ENCODE measurements around the gene ADAMTS4. TPM values are rescaled to one million over a fixed set of nuclear protein-coding genes. Genes with fewer than 3 reads are reported as not detected.

Gene ADAMTS4
- total RNA-seq, 1 experiment from 2014 or later: 7.0 TPM

DNA sequence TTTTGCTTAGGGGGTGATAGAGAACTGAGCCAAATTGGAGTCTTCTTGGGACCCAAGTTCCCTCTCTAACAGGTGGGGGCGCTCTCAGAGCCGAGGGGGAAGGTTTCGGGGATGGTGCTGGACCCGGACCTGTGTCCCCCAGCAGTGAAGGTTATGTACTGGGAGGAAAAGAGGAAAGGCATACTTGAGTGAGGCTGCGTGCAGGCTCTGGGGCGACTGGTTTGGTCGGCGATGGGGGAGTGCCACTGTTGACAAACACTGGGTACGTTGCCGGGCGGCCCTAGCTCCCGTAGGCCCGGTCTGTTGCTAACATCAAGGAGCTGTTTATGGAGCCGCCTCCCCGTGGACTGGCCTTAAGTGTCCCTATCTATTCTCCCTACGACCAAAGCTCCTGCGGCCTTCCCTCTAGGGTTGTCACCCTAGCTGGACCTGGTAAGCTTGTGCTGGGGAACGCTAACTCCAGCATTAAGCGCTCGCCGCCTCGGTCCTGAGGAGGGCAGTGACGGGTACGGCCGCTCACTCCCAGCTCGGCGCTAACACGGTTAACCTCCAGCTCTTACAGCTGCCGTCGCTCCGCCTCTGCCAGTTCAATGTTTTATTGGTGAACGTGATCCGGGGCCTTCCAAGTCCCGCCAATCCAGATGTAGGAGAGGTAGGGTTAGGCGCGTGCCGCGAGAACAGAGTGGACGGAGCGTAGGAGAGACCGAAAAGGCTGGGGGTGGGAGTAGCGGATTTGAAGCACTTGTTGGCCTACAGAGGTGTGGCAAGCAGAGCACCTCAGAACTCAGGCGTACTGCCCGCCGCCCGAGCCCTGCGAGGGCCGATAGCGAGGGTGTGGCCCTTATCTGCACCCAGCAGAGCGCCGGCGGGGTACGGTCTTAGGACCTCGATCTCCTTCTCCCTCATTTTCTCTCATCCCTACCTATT lies 32.8 kb downstream of the ADAMTS4 start, which contains the start of gene PPOX:
TSS of gene PPOX (plus strand) at position 685 of the 927 bp plus-strand sequence. CDS start 422 bp downstream, outside the sequence.
- Histone ChIP-seq H3K56ac (ENCODE audit: insufficient read length, low read depth, low read length) (no peak within 1 kb of the TSS), H4K8ac (replicated peaks; ENCODE audit: insufficient read length, low read depth, low read length) (no peak within 1 kb of the TSS), H3K27ac (ENCODE audit: insufficient read length, low read depth, low read length) (no peak within 1 kb of the TSS), H3K9ac (ENCODE audit: extremely low read depth, insufficient read length, low read length) (peak within 1 kb of the TSS; percentile 64), H4K5ac (ENCODE audit: insufficient read length, low read depth, low read length) (no peak within 1 kb of the TSS), H2AFZ (ENCODE audit: low read length) (no peak within 1 kb of the TSS), H3K27me3 (ENCODE audit: insufficient read depth, low read length) (no peaks in the 10 kb centered on the region), H3K4me2 (ENCODE audit: insufficient read depth, insufficient read length, low read length) (peak within 1 kb of the TSS; percentile 70), H4K20me1 (ENCODE audit: control insufficient read depth, insufficient read depth, insufficient read length) (no peaks in the 10 kb centered on the region), H2BK120ac (ENCODE audit: low read depth, low read length, poor library complexity, severe bottlenecking) (no peak within 1 kb of the TSS), H2AK5ac (ENCODE audit: insufficient read length, low read length) (no peak within 1 kb of the TSS), H3K4me1 (ENCODE audit: insufficient read depth, low read length) (no peaks in the 10 kb centered on the region), H3K9me3 (ENCODE audit: control insufficient read depth, low read depth, low read length) (no peaks in the 10 kb centered on the region), H3T11ph (ENCODE audit: low read length) (no peak within 1 kb of the TSS), H2BK5ac (ENCODE audit: insufficient read length, low read length) (no peak within 1 kb of the TSS), H3K14ac (ENCODE audit: insufficient read depth, low read length) (peak within 1 kb of the TSS; percentile 32; the same call in 1 of the 2 replicates), H3K23me2 (ENCODE audit: insufficient read length, low read depth, low read length, poor library complexity, severe bottlenecking) (peaks cover 11% of the 10 kb centered on the region), H3K18ac (ENCODE audit: insufficient read length, low read depth, low read length) (peak within 1 kb of the TSS; percentile 84), H2BK12ac (ENCODE audit: insufficient read length, low read depth, low read length) (no peak within 1 kb of the TSS), H4K91ac (ENCODE audit: insufficient read length, low read depth, low read length) (no peak within 1 kb of the TSS), H3K79me1 (ENCODE audit: insufficient read depth, low read depth, low read length, poor library complexity, severe bottlenecking) (no peaks in the 10 kb centered on the region), H2BK15ac (ENCODE audit: low read depth, low read length) (no peak within 1 kb of the TSS), H3K79me2 (ENCODE audit: insufficient read depth, low read length) (no peaks in the 10 kb centered on the region), H3K23ac (ENCODE audit: insufficient read length, low read depth, low read length) (no peak within 1 kb of the TSS), H2BK20ac (ENCODE audit: low read depth, low read length, poor library complexity, severe bottlenecking) (no peak within 1 kb of the TSS), H3K4ac (ENCODE audit: low read depth, low read length) (no peak within 1 kb of the TSS)
- WGBS (ENCODE audit: extremely low coverage, insufficient read length, low lambda C conversion rate): no CpG with 5 or more reads among the region's 54 CpGs
- Mint-ChIP-seq H3K27ac (peak within 1 kb of the TSS; percentile 79 to 98 (median 97)), H3K4me3 (peak within 1 kb of the TSS; percentile 90), H3K4me1 (peaks cover 17 to 22% of the 10 kb centered on the region in 2 experiments), H3K27me3 (ENCODE audit: low read depth) (no peaks in the 10 kb centered on the region; the same call in 1 of the 2 replicates), H3K36me3 (ENCODE audit: insufficient read depth in 1 of 3, low read depth in 3 of 3) (peaks cover 24 to 62% (median 54%) of the 10 kb centered on the region in 3 experiments), H3K9me3 (no peaks in the 10 kb centered on the region)
- peak; percentile 60 for TF ChIP-seq CTCF (conservative IDR thresholded peaks at IDR 0.05)
- DNase-seq: peak; percentile 99
